Naive thymus-derived CD4-positive, alpha-beta T cell (primary cell): ENCODE measurements around the gene YWHAQ. TPM values are rescaled to one million over a fixed set of nuclear protein-coding genes. Genes with fewer than 3 reads are reported as not detected.

ENCODE experiments used
- ATAC-seq: fragments of 150-1000 bp; cut with Tn5 transposase; 2 replicates; pipeline ENCODE4 v1.10.0; 2021; ENCODE audit warnings: mild to moderate bottlenecking, moderate library complexity
- CTCF ChIA-PET: fragments of 350-600 bp; sonication (Branson Sonifier 250); formaldehyde crosslinking; loops from one replicate; lab custom pipeline; 2021; ENCODE audit warnings: antibody characterized with exemption; lab: Charles Lee
- POLR2A ChIA-PET: fragments of 350-600 bp; sonication (Branson Sonifier 250); formaldehyde crosslinking; loops from one replicate; lab custom pipeline; 2021; ENCODE audit warnings: antibody characterized with exemption, inconsistent platforms; lab: Charles Lee
- DNase-seq, 9 donors: peaks; one replicate each; pipeline versions ENCODE4 v3.0.0 to v3.0.0-alpha.2; 2020 to 2022; ENCODE audit warnings: mixed read lengths in 1 of 9
- H3K27ac ChIP-seq: one replicate; pipeline ENCODE4 v1.7.0; 2013; ENCODE audit warnings: mild to moderate bottlenecking, low read depth, low read length, moderate library complexity
- H3K27me3 ChIP-seq, 2 donors: one replicate each; pipeline ENCODE4 v1.7.0; 2013; ENCODE audit warnings: low read length in 2 of 2, mild to moderate bottlenecking in 2 of 2, moderate library complexity in 2 of 2; ENCODE audit not compliant: control insufficient read depth in 2 of 2, insufficient read depth in 2 of 2
- H3K36me3 ChIP-seq, 3 experiments: 1 replicate in 2 of 3; 2 replicates in 1 of 3; pipeline ENCODE4 v1.7.0; 2013; ENCODE audit warnings: low read length in 3 of 3, mild to moderate bottlenecking in 3 of 3, moderate library complexity in 1 of 3; ENCODE audit not compliant: insufficient read depth in 3 of 3, control insufficient read depth in 2 of 3
- H3K4me1 ChIP-seq, 2 donors: one replicate each; pipeline ENCODE4 v1.7.0; 2013; ENCODE audit warnings: low read length in 2 of 2, mild to moderate bottlenecking in 2 of 2, moderate library complexity in 1 of 2; ENCODE audit not compliant: control insufficient read depth in 2 of 2, insufficient read depth in 2 of 2
- H3K4me3 ChIP-seq: 2 replicates; pipeline ENCODE4 v1.7.0; 2013; ENCODE audit warnings: mild to moderate bottlenecking, low read length
- H3K9me3 ChIP-seq, 3 experiments: 1 replicate in 2 of 3; 2 replicates in 1 of 3; pipeline ENCODE4 v1.7.0; 2013; ENCODE audit warnings: low read length in 3 of 3; ENCODE audit not compliant: control insufficient read depth in 2 of 3
- H3K27ac Mint-ChIP-seq, 9 donors: one replicate each; pipeline ENCODE4 v1.8.0; 2020 to 2022; ENCODE audit warnings: mixed read lengths in 9 of 9, mild to moderate bottlenecking in 8 of 9, moderate library complexity in 5 of 9, inconsistent platforms in 2 of 9
- H3K27me3 Mint-ChIP-seq, 5 donors: one replicate each; pipeline ENCODE4 v1.8.0; 2021 to 2022; ENCODE audit warnings: mixed read lengths in 5 of 5, mild to moderate bottlenecking in 1 of 5
- H3K36me3 Mint-ChIP-seq, 5 donors: one replicate each; pipeline ENCODE4 v1.8.0; 2020 to 2022; ENCODE audit warnings: mixed read lengths in 5 of 5, mild to moderate bottlenecking in 3 of 5, inconsistent platforms in 1 of 5
- H3K4me1 Mint-ChIP-seq, 7 donors: one replicate each; pipeline ENCODE4 v1.8.0; 2020 to 2022; ENCODE audit warnings: mixed read lengths in 7 of 7, mild to moderate bottlenecking in 3 of 7, inconsistent platforms in 1 of 7
- H3K4me3 Mint-ChIP-seq, 10 donors: one replicate each; pipeline ENCODE4 v1.8.0; 2020 to 2022; ENCODE audit warnings: mild to moderate bottlenecking in 10 of 10, mixed read lengths in 10 of 10, moderate library complexity in 6 of 10, inconsistent platforms in 2 of 10
- H3K9me3 Mint-ChIP-seq, 11 donors: one replicate each; pipeline ENCODE4 v1.8.0; 2020 to 2022; ENCODE audit warnings: mixed read lengths in 11 of 11, mild to moderate bottlenecking in 4 of 11, inconsistent platforms in 1 of 11, moderate library complexity in 1 of 11
- intact Hi-C, 2 donors: fragments of 100-400 bp; cut with micrococcal nuclease; formaldehyde crosslinking; loops; one replicate each; pipeline ENCODE4 v1.15.1; 2023
- polyA plus RNA-seq, 2 donors: library from polyadenylated mRNA; unstranded; fragments of 300-500 nt; fragmentation: Illumina TruSeq; gene quantifications; one replicate each; pipeline ENCODE4 v1.2.3, GENCODE V29; 2021
- total RNA-seq, 6 experiments: library from RNA in 5 of 6; stranded (reverse) in 5 of 6; gene quantifications; 1 replicate in 5 of 6; 2 replicates in 1 of 6; pipeline ENCODE4 v1.2.3 and lab custom pipeline; 2021 to 2026

Gene YWHAQ
- total and polyA plus RNA-seq, 7 experiments from 2014 or later, result 67.3 to 189 (median 118) TPM

DNA sequence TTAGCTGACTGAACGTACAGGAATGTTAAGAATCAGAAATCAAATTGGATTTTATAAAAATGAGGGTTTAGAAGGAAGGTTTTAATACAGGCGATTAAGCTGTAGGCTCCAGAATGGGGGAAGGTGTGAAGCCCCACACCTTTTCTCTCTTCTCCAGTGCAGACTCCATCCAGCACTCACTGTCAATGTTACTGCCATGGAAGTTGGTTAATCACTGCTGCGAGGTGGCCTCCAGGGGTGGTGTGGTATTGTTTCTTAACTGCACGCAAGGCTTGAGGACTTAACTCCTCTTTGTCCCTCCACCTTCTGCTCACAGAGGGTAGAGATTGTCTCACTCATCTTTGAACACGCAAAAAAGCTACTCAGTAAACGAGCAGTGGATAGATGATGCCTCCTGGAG is 26.9 kb upstream of the YWHAQ start:
- H3K27ac Mint-ChIP-seq, result peak overlapping the region in 1 of 9 donors; percentile 4
- H3K9me3 Mint-ChIP-seq, result peaks cover 0 to 1% (median 0%) of the 10 kb centered on the region in 11 donors
- H3K4me1 ChIP-seq, result peaks cover 0 to 15% of the 10 kb centered on the region in 2 donors
- H3K36me3 Mint-ChIP-seq, result peaks cover 0 to 1% (median 0%) of the 10 kb centered on the region in 5 donors
- intact Hi-C loops, result loop anchor here in 1 of 2 donors (2.0 kb wide), 1 partner anchor 95 kb away; no protein-coding TSS in a partner anchor
- H3K27me3 Mint-ChIP-seq, result no peaks in the 10 kb centered on the region
- H3K4me3 ChIP-seq, result no peak overlapping the region
- POLR2A ChIA-PET, result no interaction called here
- peaks cover 0 to 36% (median 0%) of the 10 kb centered on the region in 7 donors for H3K4me1 Mint-ChIP-seq
- DNase-seq (no peak), ATAC-seq (no peak)
- no peak overlapping the region for H3K4me3 Mint-ChIP-seq
- CTCF ChIA-PET, result no interaction called here
- H3K36me3 ChIP-seq, result no peaks in the 10 kb centered on the region
- no peaks in the 10 kb centered on the region for H3K27me3 ChIP-seq
- H3K9me3 ChIP-seq, result no peaks in the 10 kb centered on the region
- no peak overlapping the region for H3K27ac ChIP-seq

DNA sequence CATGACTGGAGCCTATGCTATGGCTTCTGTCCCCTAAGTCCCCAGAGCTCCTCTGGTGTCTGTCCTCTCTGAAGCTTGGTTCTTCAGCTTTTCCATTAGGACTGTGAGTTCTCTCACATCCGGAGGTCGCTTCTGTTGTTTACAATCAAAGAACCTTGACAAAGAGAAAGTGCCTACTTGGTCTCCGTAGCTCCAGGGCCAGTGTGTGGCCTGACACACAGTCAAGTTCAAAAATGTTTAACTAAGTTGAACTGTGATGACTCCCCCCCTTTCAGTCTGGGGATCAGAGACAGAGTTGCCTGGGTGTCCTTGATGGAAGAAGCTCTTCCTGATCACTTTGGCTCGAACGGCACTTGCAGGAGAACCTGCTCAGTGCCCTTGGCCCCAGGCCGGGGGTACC is 26.3 kb upstream of the YWHAQ start:
- Histone ChIP-seq H3K9me3 (no peaks in the 10 kb centered on the region), H3K4me3 (no peak overlapping the region), H3K27me3 (no peaks in the 10 kb centered on the region), H3K4me1 (peaks cover 0 to 15% of the 10 kb centered on the region in 2 donors), H3K27ac (no peak overlapping the region), H3K36me3 (no peaks in the 10 kb centered on the region)
- peak overlapping the region in 1 of 10 donors; percentile 21 for H3K4me3 Mint-ChIP-seq
- H3K4me1 Mint-ChIP-seq, result peaks cover 0 to 36% (median 0%) of the 10 kb centered on the region in 7 donors
- DNase-seq (no peak), ATAC-seq (no peak)
- peak overlapping the region in 2 of 9 donors; percentile 4 to 44 for H3K27ac Mint-ChIP-seq
- ChIA-PET CTCF (no interaction called here), POLR2A (no interaction called here)
- peaks cover 0 to 4% (median 0%) of the 10 kb centered on the region in 11 donors for H3K9me3 Mint-ChIP-seq
- intact Hi-C loops, result loop anchor here in 1 of 2 donors (2.0 kb wide), 1 partner anchor 96 kb away; no protein-coding TSS in a partner anchor
- peaks cover 0 to 6% (median 0%) of the 10 kb centered on the region in 5 donors for H3K36me3 Mint-ChIP-seq
- H3K27me3 Mint-ChIP-seq, result peaks cover 0 to 6% (median 0%) of the 10 kb centered on the region in 5 donors

DNA sequence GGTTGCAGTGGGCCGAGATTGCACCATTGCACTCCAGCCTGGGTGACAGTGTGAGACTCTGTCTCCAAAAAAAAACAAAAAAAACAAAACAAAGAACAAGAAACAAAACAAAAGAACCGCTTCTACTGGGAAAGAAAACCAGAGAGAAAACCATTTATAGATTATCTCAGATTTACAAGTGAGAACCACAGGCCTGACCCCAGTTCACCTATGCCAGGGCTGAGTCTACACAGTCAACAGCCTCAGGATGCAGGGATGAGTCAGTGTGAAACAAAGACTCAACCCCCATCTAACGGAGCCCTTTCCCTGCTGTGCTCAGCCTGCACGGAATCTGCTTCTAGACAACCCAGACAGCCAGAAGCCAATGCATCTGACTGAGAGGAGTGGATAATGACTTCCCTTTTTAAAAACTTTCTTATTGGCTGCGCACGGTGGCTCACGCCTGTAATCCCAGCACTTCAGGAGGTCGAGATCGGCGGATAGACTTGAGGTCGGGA is 25.5 kb upstream of the YWHAQ start:
- DNase-seq (peak in 1 of 9 donors; percentile 63), ATAC-seq (peak; percentile 86)
- Histone ChIP-seq H3K27ac (no peak overlapping the region), H3K36me3 (no peaks in the 10 kb centered on the region), H3K27me3 (no peaks in the 10 kb centered on the region), H3K9me3 (no peaks in the 10 kb centered on the region), H3K4me3 (no peak overlapping the region), H3K4me1 (peaks cover 0 to 11% of the 10 kb centered on the region in 2 donors)
- ChIA-PET CTCF (no interaction called here), POLR2A (no interaction called here)
- Mint-ChIP-seq H3K9me3 (peaks cover 0 to 7% (median 0%) of the 10 kb centered on the region in 11 donors), H3K4me1 (peaks cover 0 to 36% (median 0%) of the 10 kb centered on the region in 7 donors), H3K4me3 (peak overlapping the region in 1 of 10 donors; percentile 68), H3K36me3 (peaks cover 0 to 9% (median 0%) of the 10 kb centered on the region in 5 donors), H3K27ac (peak overlapping the region in 1 of 9 donors; percentile 83), H3K27me3 (peaks cover 0 to 8% (median 0%) of the 10 kb centered on the region in 5 donors)
- intact Hi-C loops, result loop anchor here in 1 of 2 donors (1.0 to 2.0 kb wide), 3 partner anchors 25 to 126 kb away; no protein-coding TSS in a partner anchor

DNA sequence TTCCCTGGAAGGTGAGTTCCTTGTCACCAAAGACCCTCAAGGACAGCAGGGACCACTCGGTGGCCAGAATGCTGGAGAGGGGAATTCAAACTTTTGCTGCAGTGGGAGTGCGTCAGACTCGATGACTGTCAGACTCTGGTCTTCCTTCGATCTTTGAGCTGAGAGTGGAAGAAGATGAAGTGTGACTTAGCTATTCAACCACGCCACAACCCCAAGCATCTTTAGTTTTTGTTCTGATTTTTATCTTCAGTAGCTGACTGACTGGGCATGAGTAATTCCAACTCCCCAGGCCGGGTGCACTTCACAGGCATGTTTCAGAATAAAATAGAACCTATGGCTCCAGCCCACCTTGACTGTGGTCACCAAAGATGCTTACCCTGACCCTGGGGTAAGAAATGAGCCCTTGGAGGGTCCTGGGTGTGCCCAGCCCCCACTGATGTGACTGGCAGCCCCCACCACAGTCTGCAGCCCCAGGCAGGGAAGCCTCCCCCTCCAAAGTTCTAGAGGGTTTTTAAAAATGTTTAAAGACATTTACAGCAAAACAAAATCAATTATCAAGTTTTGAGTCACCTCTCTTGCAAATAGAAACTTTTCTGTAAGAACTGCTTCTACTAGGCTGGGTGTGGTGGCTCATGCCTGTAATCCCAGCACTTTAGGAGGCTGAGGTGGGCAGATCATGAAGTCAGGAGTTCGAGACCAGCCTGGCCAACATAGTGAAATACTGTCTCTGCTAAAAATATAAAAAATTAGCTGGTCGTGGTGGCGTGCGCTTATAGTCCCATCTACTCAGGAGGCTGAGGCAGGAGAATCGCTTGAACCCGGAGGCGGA is 24.9 kb upstream of the YWHAQ start:
- Mint-ChIP-seq H3K36me3 (peaks cover 0 to 13% (median 0%) of the 10 kb centered on the region in 5 donors), H3K4me3 (peak overlapping the region in 1 of 10 donors; percentile 68), H3K27ac (peak overlapping the region in 1 of 9 donors; percentile 83), H3K4me1 (peaks cover 0 to 36% (median 0%) of the 10 kb centered on the region in 7 donors), H3K9me3 (peaks cover 0 to 11% (median 0%) of the 10 kb centered on the region in 11 donors), H3K27me3 (peaks cover 0 to 12% (median 0%) of the 10 kb centered on the region in 5 donors)
- Histone ChIP-seq H3K36me3 (no peaks in the 10 kb centered on the region), H3K4me1 (peaks cover 0 to 11% of the 10 kb centered on the region in 2 donors), H3K4me3 (no peak overlapping the region), H3K27me3 (no peaks in the 10 kb centered on the region), H3K9me3 (no peaks in the 10 kb centered on the region), H3K27ac (no peak overlapping the region)
- POLR2A ChIA-PET, result no interaction called here
- intact Hi-C loops, result loop anchor here in 1 of 2 donors (1.0 to 2.0 kb wide), 5 partner anchors 15 to 127 kb away; no protein-coding TSS in a partner anchor
- DNase-seq (peak in 1 of 9 donors; percentile 69), ATAC-seq (peak; percentile 20)
- CTCF ChIA-PET, result no interaction called here

DNA sequence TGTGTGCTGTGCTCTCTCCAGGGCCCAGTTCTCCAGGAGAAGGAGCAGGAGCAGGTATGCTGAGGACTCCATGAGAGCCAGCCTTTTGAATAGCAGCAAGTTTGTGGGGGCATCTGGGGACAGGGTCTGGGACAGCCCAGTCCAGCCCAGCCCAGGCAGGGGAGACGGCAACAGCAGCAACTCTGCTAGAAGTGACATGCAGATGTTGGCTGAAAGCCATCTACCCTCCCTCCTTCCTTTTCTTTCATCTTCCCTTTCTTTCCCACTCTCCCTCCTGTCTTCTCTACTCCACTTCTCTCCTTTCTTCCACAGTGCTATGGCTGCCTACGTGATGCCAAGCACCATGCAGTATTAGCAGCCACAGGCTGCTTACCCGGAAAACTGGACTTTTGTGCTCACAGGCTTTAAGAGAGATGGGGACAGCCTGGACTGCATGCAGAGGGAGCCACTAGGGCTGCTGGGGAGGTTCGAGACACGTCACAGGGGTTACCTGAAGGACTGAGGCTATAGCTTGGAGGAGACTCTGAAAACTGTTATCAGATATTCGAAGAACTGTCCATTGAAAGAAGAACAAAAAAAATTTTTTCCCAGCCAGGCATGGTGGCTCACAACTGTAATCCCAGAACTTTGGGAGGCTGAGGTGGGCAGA is 23.8 kb upstream of the YWHAQ start:
- peaks cover 0 to 12% (median 0%) of the 10 kb centered on the region in 11 donors for H3K9me3 Mint-ChIP-seq
- no peak for DNase-seq
- H3K4me3 ChIP-seq, result no peak overlapping the region
- H3K4me1 Mint-ChIP-seq, result peaks cover 0 to 36% (median 0%) of the 10 kb centered on the region in 7 donors
- H3K27ac ChIP-seq, result no peak overlapping the region
- CTCF ChIA-PET, result no interaction called here
- peaks cover 0 to 11% of the 10 kb centered on the region in 2 donors for H3K4me1 ChIP-seq
- H3K27me3 Mint-ChIP-seq, result peaks cover 0 to 12% (median 0%) of the 10 kb centered on the region in 5 donors
- H3K27me3 ChIP-seq, result no peaks in the 10 kb centered on the region
- no peaks in the 10 kb centered on the region for H3K36me3 ChIP-seq
- no peak for ATAC-seq
- H3K9me3 ChIP-seq, result no peaks in the 10 kb centered on the region
- H3K4me3 Mint-ChIP-seq, result no peak overlapping the region
- POLR2A ChIA-PET, result no interaction called here
- H3K27ac Mint-ChIP-seq, result peak overlapping the region in 2 of 9 donors; percentile 52 to 83
- H3K36me3 Mint-ChIP-seq, result peaks cover 0 to 15% (median 0%) of the 10 kb centered on the region in 5 donors
- intact Hi-C loops, result loop anchor here in 1 of 2 donors (1.0 to 2.0 kb wide), 2 partner anchors 14 to 49 kb away; no protein-coding TSS in a partner anchor
